Renal cortex interstitium (tissue), 11 donors: ENCODE measurements around the gene VEPH1. TPM values are rescaled to one million over a fixed set of nuclear protein-coding genes. Genes with fewer than 3 reads are reported as not detected.

Source experiments
- DNase-seq, 11 donors: peaks; one replicate each; pipeline ENCODE4 v3.0.0-alpha.2; 2013; ENCODE audit warnings: low read depth in 9 of 11, low spot score in 4 of 11; ENCODE audit errors: extremely low read depth in 1 of 11
- polyA plus RNA-seq, 3 donors: library from polyadenylated mRNA; unstranded; fragments of 120-200 nt; gene quantifications; one replicate each; pipeline ENCODE4 v1.2.1, GENCODE V29; 2013; ENCODE audit not compliant: insufficient read length in 3 of 3

Gene VEPH1
- polyA plus RNA-seq, 3 donors = 47.5 to 58.9 (median 47.9) TPM

- peak in 3 of 11 donors; percentile 8 to 22 (median 9) for DNase-seq
Observed at GRCh38 chr3:157447026-157447694, 56.1 kb downstream of the VEPH1 start.

GRCh38 chr3:157445857-157446256, 57.4 kb downstream of the VEPH1 start:
- DNase-seq = no peak

GRCh38 chr3:157444797-157445184, 58.4 kb downstream of the VEPH1 start:
- no peak for DNase-seq

- DNase-seq = no peak
Observed at GRCh38 chr3:157443905-157444796, 59.1 kb downstream of the VEPH1 start.

GRCh38 chr3:157442729-157443128, 60.5 kb downstream of the VEPH1 start:
- no peak for DNase-seq

GRCh38 chr3:157441102-157441624, 62.1 kb downstream of the VEPH1 start:
- DNase-seq = no peak

- peak in 4 of 11 donors; percentile 5 to 11 (median 6) for DNase-seq
Observed at GRCh38 chr3:157438194-157438730, 65.0 kb downstream of the VEPH1 start.

GRCh38 chr3:157436583-157437291, 66.5 kb downstream of the VEPH1 start, which contains the start of gene PTX3:
TSS of gene PTX3 (plus strand) at chr3:157436850. CDS start at chr3:157436934, 84 bp downstream.
- DNase-seq = peak in 8 of 11 donors; percentile 24 to 43 (median 38)

GRCh38 chr3:157429708-157430107, 73.5 kb downstream of the VEPH1 start:
- DNase-seq = no peak

GRCh38 chr3:157428853-157429252, 74.4 kb downstream of the VEPH1 start:
- DNase-seq = no peak

GRCh38 chr3:157427901-157428300, 75.3 kb downstream of the VEPH1 start:
- no peak for DNase-seq

GRCh38 chr3:157423337-157423736, 79.9 kb downstream of the VEPH1 start:
- no peak for DNase-seq

GRCh38 chr3:157420606-157421130, 82.5 kb downstream of the VEPH1 start:
- no peak for DNase-seq

- DNase-seq = no peak
Observed at GRCh38 chr3:157418104-157418503, 85.1 kb downstream of the VEPH1 start.

GRCh38 chr3:157417247-157417646, 86.0 kb downstream of the VEPH1 start:
- no peak for DNase-seq

- DNase-seq = no peak
Observed at GRCh38 chr3:157416347-157417087, 86.7 kb downstream of the VEPH1 start.

GRCh38 chr3:157414861-157415260, 88.4 kb downstream of the VEPH1 start:
- no peak for DNase-seq

GRCh38 chr3:157412323-157412855, 90.8 kb downstream of the VEPH1 start:
- no peak for DNase-seq
